Endothelial cell (in vitro differentiated cells): ENCODE measurements around the gene LMF2. TPM values are rescaled to one million over a fixed set of nuclear protein-coding genes. Genes with fewer than 3 reads are reported as not detected.
"Not testable (repeated sequence)": the region's sequence is repeated elsewhere in the genome, so short reads cannot be mapped to it uniquely, and the experiment has no call there.

ENCODE experiments used
- DNase-seq: peaks from one replicate; pipeline ENCODE4 v3.0.0; 2021; ENCODE audit warnings: low spot score
- H3K27ac Mint-ChIP-seq: one replicate; pipeline ENCODE4 v1.8.0; 2021; ENCODE audit warnings: mixed read lengths, inconsistent platforms; ENCODE audit not compliant: unreplicated experiment
- H3K27me3 Mint-ChIP-seq: one replicate; pipeline ENCODE4 v1.8.0; 2021; ENCODE audit warnings: mild to moderate bottlenecking, moderate library complexity, mixed read lengths, inconsistent platforms; ENCODE audit not compliant: unreplicated experiment
- H3K36me3 Mint-ChIP-seq: one replicate; pipeline ENCODE4 v1.8.0; 2021; ENCODE audit warnings: mild to moderate bottlenecking, low read depth, mixed read lengths, inconsistent platforms; ENCODE audit not compliant: unreplicated experiment
- H3K4me1 Mint-ChIP-seq: one replicate; pipeline ENCODE4 v1.8.0; 2021; ENCODE audit warnings: mild to moderate bottlenecking, mixed read lengths, inconsistent platforms; ENCODE audit not compliant: unreplicated experiment
- H3K4me3 Mint-ChIP-seq: one replicate; pipeline ENCODE4 v1.8.0; 2021; ENCODE audit warnings: mild to moderate bottlenecking, mixed read lengths, inconsistent platforms; ENCODE audit not compliant: unreplicated experiment
- H3K9me3 Mint-ChIP-seq: one replicate; pipeline ENCODE4 v1.8.0; 2021; ENCODE audit warnings: mixed read lengths, inconsistent platforms; ENCODE audit not compliant: unreplicated experiment
- CTCF ChIP-seq: fragments of 200-600 bp; sonication (generic); IDR thresholded peaks from one replicate; pipeline ENCODE4 v1.5.0; 2021; ENCODE audit warnings: antibody characterized with exemption; ENCODE audit not compliant: unreplicated experiment
- total RNA-seq: library from RNA; stranded (reverse); fragmentation: NEBNext Ultra II Directional; extraction: Animal tissue kit (Norgen Biotek cat#: 25700); gene quantifications from one replicate; pipeline ENCODE4 v1.2.1, GENCODE V29; 2021; ENCODE audit not compliant: unreplicated experiment

The LMF2 gene
- total RNA-seq, 1 donor from 2014 or later: 88.2 TPM

DNA sequence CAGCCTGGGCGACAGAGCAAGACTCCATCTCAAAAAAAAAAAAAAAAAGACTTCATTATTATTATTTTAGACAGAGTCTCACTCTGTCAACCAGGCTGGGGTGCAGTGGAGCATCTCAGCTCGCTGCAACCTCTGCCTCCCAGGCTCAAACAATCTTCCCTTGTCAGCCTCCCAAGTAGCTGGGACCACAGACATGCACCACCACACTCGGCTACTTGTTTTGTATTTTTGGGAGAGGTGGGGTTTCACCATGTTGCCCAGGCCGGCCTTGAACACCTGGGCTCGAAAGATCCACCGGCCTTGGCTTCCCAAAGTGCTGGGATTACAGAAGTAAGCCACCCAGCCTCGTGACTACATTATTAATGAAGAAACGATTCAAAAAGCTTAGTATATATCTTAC, 27.6 kb upstream of the LMF2 start:
- DNase-seq: no peak
- Mint-ChIP-seq H3K4me3 (no peak overlapping the region), H3K36me3 (no peaks in the 10 kb centered on the region), H3K9me3 (no peaks in the 10 kb centered on the region), H3K27ac (no peak overlapping the region), H3K27me3 (peaks cover 8% of the 10 kb centered on the region), H3K4me1 (peaks cover 15% of the 10 kb centered on the region)
- no peak for TF ChIP-seq CTCF

- DNase-seq, H3K9me3 Mint-ChIP-seq, H3K27ac Mint-ChIP-seq, H3K36me3 Mint-ChIP-seq, H3K4me3 Mint-ChIP-seq: not testable (repeated sequence)
- peaks cover 11% of the 10 kb centered on the region for H3K27me3 Mint-ChIP-seq
- peaks cover 15% of the 10 kb centered on the region for H3K4me1 Mint-ChIP-seq
These were observed 26.6 kb upstream of the LMF2 start for GRCh38 chr22:50533856-50534711.

GRCh38 chr22:50532824-50533796, 25.6 kb upstream of the LMF2 start:
- no peaks in the 10 kb centered on the region for H3K36me3 Mint-ChIP-seq
- H3K27ac Mint-ChIP-seq: peak overlapping the region; percentile 66
- no peaks in the 10 kb centered on the region for H3K9me3 Mint-ChIP-seq
- H3K27me3 Mint-ChIP-seq: peaks cover 20% of the 10 kb centered on the region
- H3K4me1 Mint-ChIP-seq: peaks cover 12% of the 10 kb centered on the region
- TF ChIP-seq CTCF: no peak
- DNase-seq: no peak
- H3K4me3 Mint-ChIP-seq: peak overlapping the region; percentile 77

GRCh38 chr22:50531962-50532674, 24.6 kb upstream of the LMF2 start:
- H3K4me3 Mint-ChIP-seq: peak overlapping the region; percentile 77
- peak overlapping the region; percentile 66 for H3K27ac Mint-ChIP-seq
- H3K27me3 Mint-ChIP-seq: peaks cover 27% of the 10 kb centered on the region
- H3K9me3 Mint-ChIP-seq: no peaks in the 10 kb centered on the region
- TF ChIP-seq CTCF: no peak
- peaks cover 8% of the 10 kb centered on the region for H3K4me1 Mint-ChIP-seq
- H3K36me3 Mint-ChIP-seq: no peaks in the 10 kb centered on the region
- DNase-seq: peak; percentile 68

- no peak for TF ChIP-seq CTCF
- peak; percentile 40 for DNase-seq
- Mint-ChIP-seq H3K27ac (no peak overlapping the region), H3K4me3 (no peak overlapping the region), H3K4me1 (peaks cover 8% of the 10 kb centered on the region), H3K27me3 (peaks cover 30% of the 10 kb centered on the region), H3K36me3 (no peaks in the 10 kb centered on the region), H3K9me3 (no peaks in the 10 kb centered on the region)
These were observed 24.1 kb upstream of the LMF2 start for GRCh38 chr22:50531546-50531961.
